ENCODE results near the gene NCAM1. TPM values are rescaled to one million over a fixed set of nuclear protein-coding genes. Genes with fewer than 3 reads are reported as not detected.

Gene NCAM1
- total RNA-seq, 1 experiment from 2014 or later, result 5.9 TPM

GRCh38 chr11:112961146-112961668 is at the start of gene NCAM1 (continued):
- TF ChIP-seq, protein P1, sequence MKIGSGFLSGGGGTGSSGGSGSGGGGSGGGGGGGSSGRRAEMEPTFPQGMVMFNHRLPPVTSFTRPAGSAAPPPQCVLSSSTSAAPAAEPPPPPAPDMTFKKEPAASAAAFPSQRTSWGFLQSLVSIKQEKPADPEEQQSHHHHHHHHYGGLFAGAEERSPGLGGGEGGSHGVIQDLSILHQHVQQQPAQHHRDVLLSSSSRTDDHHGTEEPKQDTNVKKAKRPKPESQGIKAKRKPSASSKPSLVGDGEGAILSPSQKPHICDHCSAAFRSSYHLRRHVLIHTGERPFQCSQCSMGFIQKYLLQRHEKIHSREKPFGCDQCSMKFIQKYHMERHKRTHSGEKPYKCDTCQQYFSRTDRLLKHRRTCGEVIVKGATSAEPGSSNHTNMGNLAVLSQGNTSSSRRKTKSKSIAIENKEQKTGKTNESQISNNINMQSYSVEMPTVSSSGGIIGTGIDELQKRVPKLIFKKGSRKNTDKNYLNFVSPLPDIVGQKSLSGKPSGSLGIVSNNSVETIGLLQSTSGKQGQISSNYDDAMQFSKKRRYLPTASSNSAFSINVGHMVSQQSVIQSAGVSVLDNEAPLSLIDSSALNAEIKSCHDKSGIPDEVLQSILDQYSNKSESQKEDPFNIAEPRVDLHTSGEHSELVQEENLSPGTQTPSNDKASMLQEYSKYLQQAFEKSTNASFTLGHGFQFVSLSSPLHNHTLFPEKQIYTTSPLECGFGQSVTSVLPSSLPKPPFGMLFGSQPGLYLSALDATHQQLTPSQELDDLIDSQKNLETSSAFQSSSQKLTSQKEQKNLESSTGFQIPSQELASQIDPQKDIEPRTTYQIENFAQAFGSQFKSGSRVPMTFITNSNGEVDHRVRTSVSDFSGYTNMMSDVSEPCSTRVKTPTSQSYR (CRISPR knock-in tag; IDR thresholded peaks at IDR 0.05), result peak; percentile 82
- TF ChIP-seq ATF2 (CRISPR knock-in tag; IDR thresholded peaks at IDR 0.05; ENCODE audit: borderline replicate concordance, low read depth), result no peak
- 0 out of 2 replicates have a peak, but pooled peaks have one; percentile 37 for TF ChIP-seq AFF4 (CRISPR knock-in tag; IDR thresholded peaks at IDR 0.05; ENCODE audit: borderline replicate concordance)
- TF ChIP-seq, protein P2, sequence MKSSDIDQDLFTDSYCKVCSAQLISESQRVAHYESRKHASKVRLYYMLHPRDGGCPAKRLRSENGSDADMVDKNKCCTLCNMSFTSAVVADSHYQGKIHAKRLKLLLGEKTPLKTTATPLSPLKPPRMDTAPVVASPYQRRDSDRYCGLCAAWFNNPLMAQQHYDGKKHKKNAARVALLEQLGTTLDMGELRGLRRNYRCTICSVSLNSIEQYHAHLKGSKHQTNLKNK (CRISPR knock-in tag; IDR thresholded peaks at IDR 0.05), result no peak
- TF ChIP-seq GRHL2 (CRISPR knock-in tag; IDR thresholded peaks at IDR 0.05; ENCODE audit: insufficient replicate concordance, severe bottlenecking), result no peak
- no peak for TF ChIP-seq GABPB1 (CRISPR knock-in tag; IDR thresholded peaks at IDR 0.05)
- no peak for TF ChIP-seq NFATC4 (CRISPR knock-in tag; IDR thresholded peaks at IDR 0.05)
- no peak for TF ChIP-seq ATF1 (CRISPR knock-in tag; IDR thresholded peaks at IDR 0.05)
- TF ChIP-seq ZNF396 (CRISPR knock-in tag; IDR thresholded peaks at IDR 0.05; ENCODE audit: borderline replicate concordance), result no peak
- TF ChIP-seq NR2C2 (CRISPR knock-in tag; IDR thresholded peaks at IDR 0.05), result no peak
- TF ChIP-seq ZNF671 (CRISPR knock-in tag; IDR thresholded peaks at IDR 0.05), result no peak
- 0 out of 2 replicates have a peak, but pooled peaks have one; percentile 42 for TF ChIP-seq HMGA2 (CRISPR knock-in tag; IDR thresholded peaks at IDR 0.05)
- no peak for TF ChIP-seq PRRX2 (CRISPR knock-in tag; IDR thresholded peaks at IDR 0.05)
- peak; percentile 66; the same call in 1 of the 2 replicates for TF ChIP-seq ARID4B (CRISPR knock-in tag; IDR thresholded peaks at IDR 0.05; ENCODE audit: borderline replicate concordance)
- TF ChIP-seq CBFB (CRISPR knock-in tag; IDR thresholded peaks at IDR 0.05; ENCODE audit: low read depth), result 0 out of 2 replicates have a peak, but pooled peaks have one; percentile 89
- TF ChIP-seq FOXK1 (CRISPR knock-in tag; IDR thresholded peaks at IDR 0.05), result peak; percentile 77
- peak; percentile 86 for TF ChIP-seq FOXP4 (CRISPR knock-in tag; IDR thresholded peaks at IDR 0.05)
- TF ChIP-seq ZNF138 (CRISPR knock-in tag; conservative IDR thresholded peaks at IDR 0.05), result 0 out of 2 replicates have a peak, but pooled peaks have one; percentile 51
- no peak for TF ChIP-seq RORB (CRISPR knock-in tag; IDR thresholded peaks at IDR 0.05)
- TF ChIP-seq, protein P3, sequence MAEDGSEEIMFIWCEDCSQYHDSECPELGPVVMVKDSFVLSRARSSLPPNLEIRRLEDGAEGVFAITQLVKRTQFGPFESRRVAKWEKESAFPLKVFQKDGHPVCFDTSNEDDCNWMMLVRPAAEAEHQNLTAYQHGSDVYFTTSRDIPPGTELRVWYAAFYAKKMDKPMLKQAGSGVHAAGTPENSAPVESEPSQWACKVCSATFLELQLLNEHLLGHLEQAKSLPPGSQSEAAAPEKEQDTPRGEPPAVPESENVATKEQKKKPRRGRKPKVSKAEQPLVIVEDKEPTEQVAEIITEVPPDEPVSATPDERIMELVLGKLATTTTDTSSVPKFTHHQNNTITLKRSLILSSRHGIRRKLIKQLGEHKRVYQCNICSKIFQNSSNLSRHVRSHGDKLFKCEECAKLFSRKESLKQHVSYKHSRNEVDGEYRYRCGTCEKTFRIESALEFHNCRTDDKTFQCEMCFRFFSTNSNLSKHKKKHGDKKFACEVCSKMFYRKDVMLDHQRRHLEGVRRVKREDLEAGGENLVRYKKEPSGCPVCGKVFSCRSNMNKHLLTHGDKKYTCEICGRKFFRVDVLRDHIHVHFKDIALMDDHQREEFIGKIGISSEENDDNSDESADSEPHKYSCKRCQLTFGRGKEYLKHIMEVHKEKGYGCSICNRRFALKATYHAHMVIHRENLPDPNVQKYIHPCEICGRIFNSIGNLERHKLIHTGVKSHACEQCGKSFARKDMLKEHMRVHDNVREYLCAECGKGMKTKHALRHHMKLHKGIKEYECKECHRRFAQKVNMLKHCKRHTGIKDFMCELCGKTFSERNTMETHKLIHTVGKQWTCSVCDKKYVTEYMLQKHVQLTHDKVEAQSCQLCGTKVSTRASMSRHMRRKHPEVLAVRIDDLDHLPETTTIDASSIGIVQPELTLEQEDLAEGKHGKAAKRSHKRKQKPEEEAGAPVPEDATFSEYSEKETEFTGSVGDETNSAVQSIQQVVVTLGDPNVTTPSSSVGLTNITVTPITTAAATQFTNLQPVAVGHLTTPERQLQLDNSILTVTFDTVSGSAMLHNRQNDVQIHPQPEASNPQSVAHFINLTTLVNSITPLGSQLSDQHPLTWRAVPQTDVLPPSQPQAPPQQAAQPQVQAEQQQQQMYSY (CRISPR knock-in tag; IDR thresholded peaks at IDR 0.05), result peak; percentile 99
- TF ChIP-seq JAZF1 (CRISPR knock-in tag; IDR thresholded peaks at IDR 0.05), result no peak
